Measurements from ENCODE around the gene PRR23E. TPM values are rescaled to one million over a fixed set of nuclear protein-coding genes. Genes with fewer than 3 reads are reported as not detected.

PRR23E gene
- total RNA-seq, 1 experiment from 2014 or later, result not detected

- Histone ChIP-seq H3K4me1 (no peaks in the 10 kb centered on the region), H3K9me3 (no peaks in the 10 kb centered on the region), H3K27me3 (replicated peaks; ENCODE audit: control insufficient read depth, insufficient read depth, low read length) (no peaks in the 10 kb centered on the region; the same call in 1 of the 2 replicates), H3K4me3 (ENCODE audit: low read depth, low read length) (no peak overlapping the region), H3K36me3 (ENCODE audit: control insufficient read depth, insufficient read depth, low read length) (no peaks in the 10 kb centered on the region)
- DNase-seq, result no peak
- ChIA-PET CTCF (no interaction called here), POLR2A (no interaction called here)
- Mint-ChIP-seq H3K36me3 (ENCODE audit: insufficient read depth, unreplicated experiment) (no peaks in the 10 kb centered on the region), H3K4me1 (ENCODE audit: low read depth, unreplicated experiment) (no peaks in the 10 kb centered on the region), H3K9me3 (ENCODE audit: unreplicated experiment) (no peaks in the 10 kb centered on the region), H3K27ac (ENCODE audit: unreplicated experiment) (no peak overlapping the region), H3K27me3 (ENCODE audit: insufficient read depth, unreplicated experiment) (peaks cover 22% of the 10 kb centered on the region), H3K4me3 (ENCODE audit: unreplicated experiment) (no peak overlapping the region)
- intact Hi-C loops (cut with micrococcal nuclease; ENCODE audit: unreplicated experiment), result no loop called here
- BruUV-seq (replicated peaks), result no TSS peak
- TF ChIP-seq, protein P1, sequence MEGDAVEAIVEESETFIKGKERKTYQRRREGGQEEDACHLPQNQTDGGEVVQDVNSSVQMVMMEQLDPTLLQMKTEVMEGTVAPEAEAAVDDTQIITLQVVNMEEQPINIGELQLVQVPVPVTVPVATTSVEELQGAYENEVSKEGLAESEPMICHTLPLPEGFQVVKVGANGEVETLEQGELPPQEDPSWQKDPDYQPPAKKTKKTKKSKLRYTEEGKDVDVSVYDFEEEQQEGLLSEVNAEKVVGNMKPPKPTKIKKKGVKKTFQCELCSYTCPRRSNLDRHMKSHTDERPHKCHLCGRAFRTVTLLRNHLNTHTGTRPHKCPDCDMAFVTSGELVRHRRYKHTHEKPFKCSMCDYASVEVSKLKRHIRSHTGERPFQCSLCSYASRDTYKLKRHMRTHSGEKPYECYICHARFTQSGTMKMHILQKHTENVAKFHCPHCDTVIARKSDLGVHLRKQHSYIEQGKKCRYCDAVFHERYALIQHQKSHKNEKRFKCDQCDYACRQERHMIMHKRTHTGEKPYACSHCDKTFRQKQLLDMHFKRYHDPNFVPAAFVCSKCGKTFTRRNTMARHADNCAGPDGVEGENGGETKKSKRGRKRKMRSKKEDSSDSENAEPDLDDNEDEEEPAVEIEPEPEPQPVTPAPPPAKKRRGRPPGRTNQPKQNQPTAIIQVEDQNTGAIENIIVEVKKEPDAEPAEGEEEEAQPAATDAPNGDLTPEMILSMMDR (IDR thresholded peaks at IDR 0.05; ENCODE audit: insufficient read depth in 1 of 2, low read depth in 1 of 2, low read length in 1 of 2, severe bottlenecking in 1 of 2, unreplicated experiment in 1 of 2), result no peak
Observed at GRCh38 chr3:127214975-127215374, 22.0 kb downstream of the PRR23E start.

DNA sequence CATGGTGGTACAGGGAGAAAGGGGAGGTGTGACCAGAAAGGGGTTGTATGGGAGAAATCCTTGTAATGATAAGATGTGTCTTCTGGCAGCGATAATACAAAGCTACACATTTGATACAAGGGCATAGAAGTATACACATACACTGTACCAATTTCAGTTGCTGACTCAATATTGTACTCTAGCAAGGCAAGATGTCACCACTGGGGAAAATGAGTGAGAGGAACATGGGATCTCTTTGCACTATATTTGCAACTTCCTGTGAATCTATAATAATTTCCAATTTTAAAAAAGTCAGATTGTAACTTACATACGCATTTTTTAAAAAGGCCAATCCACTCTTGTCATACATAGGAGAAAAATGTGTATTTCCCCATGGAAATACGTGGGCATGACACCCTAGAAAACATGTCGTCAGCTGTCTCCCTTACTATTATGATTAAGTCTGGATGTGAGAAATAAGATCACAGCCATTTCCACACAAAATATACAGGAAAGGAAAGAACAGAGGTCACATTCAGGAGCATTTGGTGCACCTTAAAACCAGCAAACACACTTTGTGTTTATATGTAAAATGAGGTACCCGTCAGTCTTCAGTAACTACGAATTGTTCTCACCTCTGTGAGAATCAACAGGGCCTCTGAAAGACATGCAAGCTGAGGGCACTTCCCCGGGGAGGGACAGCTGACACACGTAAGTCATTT lies 22.9 kb downstream of the PRR23E start:
- ChIA-PET POLR2A (no interaction called here), CTCF (no interaction called here)
- no peak for DNase-seq
- Histone ChIP-seq H3K4me1 (no peaks in the 10 kb centered on the region), H3K4me3 (ENCODE audit: low read depth, low read length) (no peak overlapping the region), H3K27me3 (replicated peaks; ENCODE audit: control insufficient read depth, insufficient read depth, low read length) (no peaks in the 10 kb centered on the region; the same call in 1 of the 2 replicates), H3K36me3 (ENCODE audit: control insufficient read depth, insufficient read depth, low read length) (no peaks in the 10 kb centered on the region), H3K9me3 (no peaks in the 10 kb centered on the region)
- H3K4me3 Mint-ChIP-seq (ENCODE audit: unreplicated experiment), result no peak overlapping the region
- H3K27ac Mint-ChIP-seq (ENCODE audit: unreplicated experiment), result no peak overlapping the region
- H3K4me1 Mint-ChIP-seq (ENCODE audit: low read depth, unreplicated experiment), result no peaks in the 10 kb centered on the region
- intact Hi-C loops (cut with micrococcal nuclease; ENCODE audit: unreplicated experiment), result no loop called here
- BruUV-seq (replicated peaks), result no TSS peak
- H3K27me3 Mint-ChIP-seq (ENCODE audit: insufficient read depth, unreplicated experiment), result peaks cover 22% of the 10 kb centered on the region
- H3K36me3 Mint-ChIP-seq (ENCODE audit: insufficient read depth, unreplicated experiment), result no peaks in the 10 kb centered on the region
- TF ChIP-seq, protein P1 (IDR thresholded peaks at IDR 0.05; ENCODE audit: insufficient read depth in 1 of 2, low read depth in 1 of 2, low read length in 1 of 2, severe bottlenecking in 1 of 2, unreplicated experiment in 1 of 2), result no peak
- no peaks in the 10 kb centered on the region for H3K9me3 Mint-ChIP-seq (ENCODE audit: unreplicated experiment)

GRCh38 chr3:127216415-127217261 lies 23.7 kb downstream of the PRR23E start:
- no peaks in the 10 kb centered on the region; the same call in 1 of the 2 replicates for H3K27me3 ChIP-seq (replicated peaks; ENCODE audit: control insufficient read depth, insufficient read depth, low read length)
- Mint-ChIP-seq H3K36me3 (ENCODE audit: insufficient read depth, unreplicated experiment) (no peaks in the 10 kb centered on the region), H3K27ac (ENCODE audit: unreplicated experiment) (no peak overlapping the region), H3K9me3 (ENCODE audit: unreplicated experiment) (no peaks in the 10 kb centered on the region), H3K4me3 (ENCODE audit: unreplicated experiment) (no peak overlapping the region), H3K4me1 (ENCODE audit: low read depth, unreplicated experiment) (no peaks in the 10 kb centered on the region), H3K27me3 (ENCODE audit: insufficient read depth, unreplicated experiment) (peaks cover 22% of the 10 kb centered on the region)
- TF ChIP-seq, protein P1 (IDR thresholded peaks at IDR 0.05; ENCODE audit: insufficient read depth in 1 of 2, low read depth in 1 of 2, low read length in 1 of 2, severe bottlenecking in 1 of 2, unreplicated experiment in 1 of 2), result no peak
- no peak for DNase-seq
- no TSS peak for BruUV-seq (replicated peaks)
- no peaks in the 10 kb centered on the region for H3K4me1 ChIP-seq
- POLR2A ChIA-PET, result no interaction called here
- intact Hi-C loops (cut with micrococcal nuclease; ENCODE audit: unreplicated experiment), result no loop called here
- no peaks in the 10 kb centered on the region for H3K9me3 ChIP-seq
- CTCF ChIA-PET, result no interaction called here
- H3K36me3 ChIP-seq (ENCODE audit: control insufficient read depth, insufficient read depth, low read length), result no peaks in the 10 kb centered on the region
- no peak overlapping the region for H3K4me3 ChIP-seq (ENCODE audit: low read depth, low read length)
